HepG2 (cell line): ENCODE results near the gene TBC1D25. TPM values are rescaled to one million over a fixed set of nuclear protein-coding genes. Genes with fewer than 3 reads are reported as not detected.
A peak's percentile ranks its signal among the peaks of the same experiment; 100 is the strongest.

ENCODE experiments used
- CREBL2 ChIP-seq: sonication (generic); formaldehyde crosslinking; IDR thresholded peaks from 2 replicates; pipeline ENCODE4 v1.8.1; 2023; ENCODE audit warnings: missing genetic modification reagents, mild to moderate bottlenecking, borderline replicate concordance
- CSRNP2 ChIP-seq: sonication (generic); formaldehyde crosslinking; conservative IDR thresholded peaks from 2 replicates; pipeline ENCODE4 v1.8.0; 2022; ENCODE audit warnings: low read depth, missing genetic modification reagents
- DBP ChIP-seq: sonication (generic); formaldehyde crosslinking; IDR thresholded peaks from 2 replicates; pipeline ENCODE4 v1.4.0; 2020; ENCODE audit warnings: missing genetic modification reagents; ENCODE audit errors: not compliant biosample characterization
- EP300 ChIP-seq, 3 experiments: sonication (generic) in 1 of 3; formaldehyde crosslinking in 1 of 3; IDR thresholded peaks; 2 replicates each; pipeline versions ENCODE4 v1.5.1 to v1.6.1; 2011 to 2020; ENCODE audit warnings: low read depth in 2 of 3, low read length in 2 of 3, borderline replicate concordance in 1 of 3, improper control_type of control experiment in 1 of 3, mild to moderate bottlenecking in 1 of 3, missing genetic modification reagents in 1 of 3, moderate library complexity in 1 of 3
- GATA4 ChIP-seq: sonication (generic); IDR thresholded peaks from 2 replicates; pipeline ENCODE4 v1.6.1; 2016; ENCODE audit warnings: antibody characterized with exemption, low read depth, borderline replicate concordance
- KMT2A ChIP-seq: sonication (generic); formaldehyde crosslinking; IDR thresholded peaks from 2 replicates; pipeline ENCODE4 v1.4.0; 2020; ENCODE audit warnings: missing genetic modification reagents
- MTA1 ChIP-seq: sonication (generic); formaldehyde crosslinking; IDR thresholded peaks from 2 replicates; pipeline ENCODE4 v1.4.0; 2020; ENCODE audit warnings: missing genetic modification reagents, mild to moderate bottlenecking, borderline replicate concordance
- PBX2 ChIP-seq: IDR thresholded peaks from 2 replicates; pipeline ENCODE4 v1.6.1; 2016; ENCODE audit warnings: control low read depth
- PPARG ChIP-seq: conservative IDR thresholded peaks from 2 replicates; pipeline ENCODE4 v1.6.1; 2016; ENCODE audit warnings: missing biosample characterization, missing genetic modification reagents
- RFX1 ChIP-seq: fragments of 450-650 bp; IDR thresholded peaks from 2 replicates; pipeline ENCODE4 v1.6.1; 2017
- RFXAP ChIP-seq: sonication (generic); formaldehyde crosslinking; IDR thresholded peaks from 2 replicates; pipeline ENCODE4 v1.4.0; 2020; ENCODE audit warnings: missing genetic modification reagents, borderline replicate concordance
- RXRA ChIP-seq: sonication (generic); formaldehyde crosslinking; IDR thresholded peaks from 2 replicates; pipeline ENCODE4 v1.5.1; 2020; ENCODE audit warnings: missing genetic modification reagents
- SIX4 ChIP-seq: sonication (generic); formaldehyde crosslinking; IDR thresholded peaks from 2 replicates; pipeline ENCODE4 v1.4.0; 2020; ENCODE audit warnings: missing genetic modification reagents
- SOX5 ChIP-seq: IDR thresholded peaks from 2 replicates; pipeline ENCODE4 v1.6.1; 2016; ENCODE audit warnings: borderline replicate concordance
- TIGD3 ChIP-seq: sonication (generic); formaldehyde crosslinking; IDR thresholded peaks from 2 replicates; pipeline ENCODE4 v1.5.1; 2020; ENCODE audit warnings: mild to moderate bottlenecking, missing genetic modification reagents, borderline replicate concordance
- TOE1 ChIP-seq: sonication (generic); formaldehyde crosslinking; IDR thresholded peaks from 2 replicates; pipeline ENCODE4 v1.4.0; 2020; ENCODE audit warnings: mild to moderate bottlenecking, missing genetic modification reagents
- ZBTB34 ChIP-seq: sonication (generic); formaldehyde crosslinking; IDR thresholded peaks from 2 replicates; pipeline ENCODE4 v1.8.0; 2022; ENCODE audit warnings: mild to moderate bottlenecking, missing genetic modification reagents
- ZFP82 ChIP-seq: sonication (generic); formaldehyde crosslinking; IDR thresholded peaks from 2 replicates; pipeline ENCODE4 v1.5.1; 2020; ENCODE audit warnings: mild to moderate bottlenecking, missing genetic modification reagents, borderline replicate concordance
- ZNF460 ChIP-seq: sonication (generic); formaldehyde crosslinking; IDR thresholded peaks from 2 replicates; pipeline ENCODE4 v1.5.1; 2020; ENCODE audit warnings: missing genetic modification reagents, mild to moderate bottlenecking, borderline replicate concordance
- ZNF468 ChIP-seq: sonication (generic); formaldehyde crosslinking; IDR thresholded peaks from 2 replicates; pipeline ENCODE4 v1.8.0; 2022; ENCODE audit warnings: mild to moderate bottlenecking, moderate library complexity, missing genetic modification reagents
- ZNF556 ChIP-seq: sonication (generic); formaldehyde crosslinking; IDR thresholded peaks from 2 replicates; pipeline ENCODE4 v1.4.0; 2020; ENCODE audit warnings: mild to moderate bottlenecking, missing genetic modification reagents, borderline replicate concordance
- ZNF572 ChIP-seq: sonication (generic); formaldehyde crosslinking; IDR thresholded peaks from 2 replicates; pipeline ENCODE4 v1.5.1; 2020; ENCODE audit warnings: mild to moderate bottlenecking, missing genetic modification reagents
- ZNF652 ChIP-seq: IDR thresholded peaks from 2 replicates; pipeline ENCODE4 v1.6.1; 2016; ENCODE audit warnings: low read depth, borderline replicate concordance
- ZNF724P ChIP-seq: sonication (generic); formaldehyde crosslinking; IDR thresholded peaks from 2 replicates; pipeline ENCODE4 v1.8.0; 2022; ENCODE audit warnings: missing genetic modification reagents, borderline replicate concordance
- polyA plus RNA-seq, 8 experiments: library from polyadenylated mRNA; depleted of rRNA in 3 of 8; stranded (reverse) in 7 of 8; unstranded in 1 of 8; fragments of >200 nt; fragmentation: Illumina TruSeq in 4 of 8; extraction: Trizol in 4 of 8; gene quantifications; 2 replicates each; pipeline versions ENCODE4 v1.2.1 to v1.2.3, GENCODE V29; 2011 to 2016; ENCODE audit warnings: low read depth in 4 of 8, missing spikeins in 1 of 8, mixed read lengths in 1 of 8; ENCODE audit not compliant: insufficient read depth in 1 of 8
- total RNA-seq, 5 experiments: library from RNA; depleted of rRNA; stranded (reverse); fragments of >200 nt; fragmentation: Illumina TruSeq; extraction: Trizol; gene quantifications; 2 replicates each; pipeline ENCODE4 v1.2.3, GENCODE V29; 2016; ENCODE audit warnings: low read depth in 1 of 5

TBC1D25 gene
- total and polyA plus RNA-seq, 2 of the 13 experiments (the other 11 are each of a cell fraction or from before 2014, with no cell fraction given) = 3.5 to 4.7 TPM

GRCh38 chrX:48548871-48549270 lies 9.4 kb downstream of the TBC1D25 start (continued):
- TF ChIP-seq CSRNP2 (CRISPR knock-in tag) (no peak), RXRA (CRISPR knock-in tag) (peak; percentile 64; the same call in 1 of the 2 replicates), TIGD3 (no peak), KMT2A (CRISPR knock-in tag) (no peak), MTA1 (CRISPR knock-in tag) (no peak), ZNF652 (no peak), RFXAP (CRISPR knock-in tag) (no peak), SIX4 (no peak), EP300 (IDR thresholded peaks at IDR 0.05; ENCODE audit: low read depth in 2 of 2, low read length in 2 of 2) (peak in 1 of 2 experiments; percentile 30; a peak in 1 of 4 replicates), EP300 (CRISPR knock-in tag; IDR thresholded peaks at IDR 0.05; ENCODE audit: borderline replicate concordance) (no peak), CREBL2 (no peak), ZNF572 (CRISPR knock-in tag) (no peak), TOE1 (CRISPR knock-in tag) (no peak), ZNF724P (CRISPR knock-in tag) (no peak), ZNF468 (CRISPR knock-in tag) (no peak), ZFP82 (CRISPR knock-in tag) (no peak), PPARG (CRISPR knock-in tag) (peak; percentile 63; the same call in 1 of the 2 replicates), ZBTB34 (CRISPR knock-in tag) (no peak), ZNF556 (CRISPR knock-in tag) (no peak), PBX2 (no peak), GATA4 (no peak), SOX5 (CRISPR knock-in tag) (peak; percentile 47; the same call in 1 of the 2 replicates), ZNF460 (CRISPR knock-in tag) (peak; percentile 46; the same call in 1 of the 2 replicates), DBP (CRISPR knock-in tag) (no peak), RFX1 (no peak)
